Tracheal epithelial cell (primary cell): Measurements from ENCODE around the gene NT5C3A. TPM values are rescaled to one million over a fixed set of nuclear protein-coding genes. Genes with fewer than 3 reads are reported as not detected.

Source experiments
- total RNA-seq: library from RNA; depleted of rRNA; stranded (reverse); fragments of >200 nt; gene quantifications from 2 replicates; pipeline ENCODE4 v1.2.1, GENCODE V29; 2014

Gene NT5C3A
- total RNA-seq, result 32.0 and 34.5 TPM in 2 replicates

DNA sequence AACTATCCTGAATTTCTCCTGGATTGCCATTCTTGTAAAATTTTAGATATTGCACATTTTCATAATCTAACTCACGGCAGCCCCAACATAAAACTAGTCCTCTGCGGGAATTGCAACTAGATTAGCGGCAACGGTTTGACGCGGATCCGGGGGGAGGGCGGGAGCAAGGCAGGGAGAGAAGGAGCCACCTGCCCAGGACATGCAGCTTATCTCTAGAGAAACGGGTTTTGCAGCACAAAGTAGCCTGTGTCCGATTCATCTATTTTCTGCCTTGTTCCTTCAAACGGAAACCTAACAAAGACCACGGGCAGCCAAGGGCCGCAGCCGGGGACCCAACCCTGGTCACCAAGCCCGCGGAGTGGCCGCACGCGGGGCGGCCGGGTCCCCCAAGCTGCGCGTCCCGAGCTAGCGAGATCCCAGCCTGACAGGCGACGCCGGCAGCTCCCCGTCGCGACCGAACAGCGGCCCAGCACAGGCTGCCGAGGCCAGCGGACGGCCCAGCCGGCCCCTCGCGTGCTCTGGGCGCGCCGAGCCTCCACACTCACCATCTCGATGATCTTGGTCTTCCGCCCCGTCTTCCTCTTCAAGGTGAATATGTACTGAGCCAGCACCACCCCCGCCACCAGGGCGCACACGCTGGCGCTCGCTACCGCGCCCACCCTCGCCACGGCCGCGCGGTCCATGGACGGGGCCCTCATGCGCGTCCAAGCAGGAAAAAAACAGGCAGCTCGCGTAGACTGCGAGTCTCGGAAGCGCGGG, at the start of gene NT5C3A:
Gene NT5C3A, minus strand, starts transcription at position 754 of the 759 bp plus-strand sequence. Its CDS starts 71 bp downstream, at position 683.

GRCh38 chr7:33109005-33109757, 46.6 kb upstream of the NT5C3A start, which contains the start of gene RP9:
RP9 (minus strand) TSS chr7:33109404; CDS start chr7:33109372, 32 bp downstream.

Other genes starting within 250 kb of the NT5C3A start
- 42.0 and 49.9 TPM in 2 replicates for gene KBTBD2, start 171.0 kb downstream of the NT5C3A start, total RNA-seq
- gene FKBP9, start 105.3 kb downstream of the NT5C3A start, total RNA-seq, result 348 and 361 TPM in 2 replicates
- gene RP9, start 46.6 kb upstream of the NT5C3A start, total RNA-seq, result 6.0 and 8.7 TPM in 2 replicates
- gene BBS9, start 66.8 kb upstream of the NT5C3A start, total RNA-seq, result 7.2 and 8.5 TPM in 2 replicates